GM18505 (cell line): ENCODE data around the gene OR2A12.
"Not testable (repeated sequence)": the region's sequence is repeated elsewhere in the genome, so short reads cannot be mapped to it uniquely, and the experiment has no call there.

Source experiments
- ATAC-seq: cut with Tn5 transposase; IDR thresholded peaks from one replicate; pipeline ENCODE4 v1.9.1; 2021; ENCODE audit not compliant: unreplicated experiment
- POLR2A ChIP-seq: IDR thresholded peaks from 4 replicates; pipeline ENCODE4 v1.6.1; 2011; ENCODE audit warnings: borderline replicate concordance; ENCODE audit not compliant: insufficient read depth, insufficient read length; ENCODE audit errors: extremely low read depth

Gene OR2A12

DNA sequence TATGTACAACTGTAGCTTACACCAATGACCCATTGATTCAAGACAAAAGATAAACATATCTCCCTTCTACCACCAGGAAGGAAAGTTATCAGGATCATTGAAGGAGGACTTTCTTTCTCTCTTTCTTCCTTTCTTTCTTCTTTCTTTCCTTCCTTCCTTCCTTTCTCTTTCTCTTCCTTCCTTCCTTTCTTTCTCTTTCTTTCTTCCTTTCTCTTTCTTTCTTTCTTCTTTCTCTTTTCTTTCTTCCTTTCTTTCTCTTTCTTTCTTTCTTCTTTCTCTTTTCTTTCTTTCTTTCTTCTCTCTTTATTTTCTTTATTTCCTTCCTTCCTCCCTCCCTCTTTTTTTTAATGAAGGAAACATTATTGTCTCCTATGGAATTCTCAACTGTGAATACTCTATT is 12.7 kb downstream of the OR2A12 start:
- no peak for TF ChIP-seq POLR2A
- ATAC-seq = no peak

GRCh38 chr7:144100607-144101006 is 14.5 kb downstream of the OR2A12 start:
- ATAC-seq = no peak
- TF ChIP-seq POLR2A = no peak

- TF ChIP-seq POLR2A = no peak
- no peak for ATAC-seq
Observed at GRCh38 chr7:144102041-144102440, 16.0 kb downstream of the OR2A12 start.

GRCh38 chr7:144105211-144105610 is 19.1 kb downstream of the OR2A12 start:
- no peak for ATAC-seq
- TF ChIP-seq POLR2A = no peak

DNA sequence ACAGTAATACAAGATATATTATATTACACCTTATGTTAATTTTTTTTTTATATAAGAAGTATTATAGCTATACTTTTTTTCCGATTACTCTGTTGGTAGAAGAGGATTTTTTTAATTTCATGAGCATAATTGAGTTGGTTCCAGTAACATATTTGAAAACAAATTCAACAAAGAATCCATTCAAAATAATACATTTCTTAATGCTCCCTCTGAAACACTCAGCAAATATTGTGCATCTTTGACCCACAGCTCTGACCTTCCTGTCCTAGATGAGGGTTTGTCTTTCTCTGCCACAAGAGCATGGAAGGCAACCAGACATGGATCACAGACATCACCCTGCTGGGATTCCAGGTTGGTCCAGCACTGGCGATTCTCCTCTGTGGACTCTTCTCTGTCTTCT is 23.2 kb downstream of the OR2A12 start, which contains the start of gene OR2A2:
Gene OR2A2, plus strand, starts transcription at position 301 of the 400 bp plus-strand sequence. Its CDS starts 0 bp downstream, at position 301.
- no peak for TF ChIP-seq POLR2A
- ATAC-seq = no peak

- no peak for ATAC-seq
- no peak for TF ChIP-seq POLR2A
Observed at GRCh38 chr7:144110272-144110671, 24.2 kb downstream of the OR2A12 start.

DNA sequence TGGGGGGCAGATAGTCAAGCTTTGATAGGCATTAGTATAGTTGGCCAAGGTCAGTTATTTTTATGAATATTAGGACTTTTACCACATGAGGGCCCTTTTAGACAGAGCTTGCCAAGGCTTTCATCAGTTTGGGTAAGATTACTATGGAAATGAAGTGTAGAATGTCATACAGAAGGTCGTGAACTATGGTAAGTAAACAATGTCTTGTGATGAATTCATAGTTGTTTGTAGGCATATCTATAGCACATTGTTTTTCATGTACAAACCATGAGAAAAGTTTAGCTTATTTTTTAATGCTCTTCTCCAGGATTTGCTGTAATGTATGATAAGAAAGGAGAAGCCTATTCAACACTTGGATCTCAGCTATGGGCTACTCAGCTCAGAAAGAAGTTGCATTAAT is 27.6 kb downstream of the OR2A12 start:
- no peak for TF ChIP-seq POLR2A
- ATAC-seq = no peak

DNA sequence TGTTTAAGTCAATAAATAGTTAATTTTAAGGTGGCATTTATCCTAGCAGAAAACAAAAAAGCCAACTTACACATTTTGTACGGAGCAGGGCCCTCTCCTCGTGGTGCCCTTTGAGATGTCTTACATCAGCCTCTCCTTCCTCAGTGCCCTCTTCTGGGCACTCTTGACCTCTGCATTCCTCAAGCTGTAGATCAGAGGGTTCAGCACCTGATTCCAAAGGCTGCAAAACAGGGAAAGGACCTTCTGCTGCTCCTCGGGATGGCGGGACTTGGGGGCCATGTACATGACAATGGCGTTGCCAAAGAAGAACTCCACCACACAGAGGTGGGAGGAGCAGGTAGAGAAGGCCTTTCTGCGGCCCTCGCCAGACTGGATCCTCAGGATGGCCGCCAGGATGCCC is 32.3 kb downstream of the OR2A12 start:
- no peak for ATAC-seq
- no peak for TF ChIP-seq POLR2A

DNA sequence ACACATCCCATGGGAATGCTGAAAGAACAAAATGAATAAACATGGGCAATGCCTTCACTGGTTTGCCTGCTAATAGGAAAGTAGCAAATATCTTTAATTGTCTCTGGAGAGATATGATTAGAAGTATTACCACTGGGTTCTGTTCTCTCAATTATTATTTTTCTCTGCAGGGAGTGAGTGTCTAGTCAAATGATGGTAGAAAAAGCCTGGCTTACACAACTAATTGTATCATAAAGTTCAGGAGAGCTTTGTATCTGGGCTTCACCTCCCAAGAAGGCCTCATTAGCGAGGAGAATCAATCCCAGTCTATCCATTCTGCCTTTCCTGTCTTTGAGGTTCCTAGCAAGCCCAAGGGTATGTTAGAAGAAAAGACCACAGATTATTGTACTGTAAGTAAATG is 36.8 kb downstream of the OR2A12 start, which contains the start of gene OR2A14:
Gene OR2A14, plus strand, starts transcription at position 301 of the 400 bp plus-strand sequence. CDS start 5,937 bp downstream, outside the sequence.
- TF ChIP-seq POLR2A = no peak
- no peak for ATAC-seq

DNA sequence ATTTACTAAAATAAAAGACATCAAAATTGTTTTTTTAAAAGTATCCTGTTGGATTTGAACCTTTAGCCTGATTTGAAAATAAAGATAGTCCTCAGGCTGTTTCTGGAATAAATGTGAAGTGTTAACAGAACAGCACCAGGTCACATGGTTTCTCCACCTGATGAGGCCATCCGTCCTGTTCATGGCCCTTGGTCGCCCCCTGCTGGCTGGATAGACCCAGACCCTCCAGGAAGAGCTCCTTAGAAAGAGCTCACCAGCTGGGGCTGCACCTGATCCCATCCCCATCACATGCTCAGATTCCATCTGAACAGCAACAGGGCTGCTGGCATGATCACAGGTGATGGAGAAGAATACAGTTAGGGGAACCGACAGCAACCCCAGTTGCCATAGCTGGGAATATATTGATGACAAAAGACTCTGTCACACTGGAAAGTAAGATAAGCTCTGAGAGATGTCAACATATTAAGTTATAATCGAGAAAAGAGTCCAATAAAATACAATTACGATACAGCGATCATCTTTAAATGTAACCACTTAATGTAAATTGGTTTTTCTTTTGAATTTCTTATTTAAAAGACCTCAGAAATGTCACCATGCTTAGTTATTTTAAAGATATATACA is 41.7 kb downstream of the OR2A12 start:
- ATAC-seq = peak; percentile 99
- TF ChIP-seq POLR2A = no peak

DNA sequence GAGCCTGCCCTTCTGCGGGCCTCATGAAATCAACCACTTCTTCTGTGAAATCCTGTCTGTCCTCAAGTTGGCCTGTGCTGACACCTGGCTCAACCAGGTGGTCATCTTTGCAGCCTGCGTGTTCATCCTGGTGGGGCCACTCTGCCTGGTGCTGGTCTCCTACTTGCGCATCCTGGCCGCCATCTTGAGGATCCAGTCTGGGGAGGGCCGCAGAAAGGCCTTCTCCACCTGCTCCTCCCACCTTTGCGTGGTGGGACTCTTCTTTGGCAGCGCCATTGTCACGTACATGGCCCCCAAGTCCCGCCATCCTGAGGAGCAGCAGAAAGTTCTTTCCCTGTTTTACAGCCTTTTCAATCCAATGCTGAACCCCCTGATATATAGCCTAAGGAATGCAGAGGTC is 43.5 kb downstream of the OR2A12 start:
- not testable (repeated sequence) for ATAC-seq

- no peak for ATAC-seq
- no peak for TF ChIP-seq POLR2A
Observed at GRCh38 chr7:144130730-144131129, 44.7 kb downstream of the OR2A12 start.

DNA sequence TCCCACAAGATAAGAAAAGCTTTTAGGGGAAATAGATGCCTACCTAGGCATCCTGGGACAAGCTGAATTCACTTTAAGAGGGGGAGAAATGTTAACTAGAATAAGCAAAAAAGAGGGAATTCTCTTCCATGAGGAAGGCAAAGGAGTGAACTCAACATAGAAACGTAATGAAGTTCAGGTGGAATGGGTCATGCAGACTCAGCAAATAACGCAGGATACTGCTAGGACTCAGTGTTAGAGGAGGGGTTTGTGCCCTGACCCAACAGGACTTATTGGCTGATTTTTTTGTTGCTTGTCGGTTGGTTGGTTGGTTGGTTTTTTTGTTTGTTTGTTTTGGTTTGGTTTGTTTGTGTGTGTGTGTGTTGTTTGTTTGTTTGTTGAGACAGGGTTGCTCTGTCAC is 46.2 kb downstream of the OR2A12 start:
- TF ChIP-seq POLR2A = no peak
- ATAC-seq = no peak

- ATAC-seq = no peak
- no peak for TF ChIP-seq POLR2A
Observed at GRCh38 chr7:144133307-144133706, 47.2 kb downstream of the OR2A12 start.

DNA sequence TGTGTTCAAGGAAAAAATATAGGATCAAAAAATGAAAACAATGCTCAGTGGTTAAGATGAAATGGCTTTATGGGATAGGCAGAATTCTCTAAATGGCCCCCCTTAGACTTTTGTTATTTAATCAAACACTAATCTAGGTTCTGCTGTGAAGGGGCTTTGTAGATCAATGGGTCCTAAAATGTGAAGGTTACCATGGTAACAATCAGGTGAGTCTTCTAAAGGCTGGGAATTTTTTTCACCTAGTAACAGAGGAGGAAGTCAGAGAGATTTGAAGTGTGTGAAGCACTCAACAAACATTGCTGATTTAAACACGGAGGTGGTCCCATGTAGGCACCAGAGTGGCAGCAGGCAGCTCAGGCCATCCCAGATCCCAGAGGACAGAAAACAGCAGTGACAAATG is 48.0 kb downstream of the OR2A12 start:
- no peak for ATAC-seq

More for the DNA sequence above, 48.0 kb downstream of the OR2A12 start:
- no peak for TF ChIP-seq POLR2A
